Stimulated activated CD4-positive, alpha-beta T cell treated with anti-CD3 and anti-CD28 coated beads, Interleukin-4, amount 100 ng/mL, for 1 hour (primary cell): Measurements from ENCODE around the gene DIAPH1.

Experiments used
- DNase-seq: peaks from one replicate; pipeline ENCODE4 v3.0.0-alpha.2; 2020

The DIAPH1 gene

DNA sequence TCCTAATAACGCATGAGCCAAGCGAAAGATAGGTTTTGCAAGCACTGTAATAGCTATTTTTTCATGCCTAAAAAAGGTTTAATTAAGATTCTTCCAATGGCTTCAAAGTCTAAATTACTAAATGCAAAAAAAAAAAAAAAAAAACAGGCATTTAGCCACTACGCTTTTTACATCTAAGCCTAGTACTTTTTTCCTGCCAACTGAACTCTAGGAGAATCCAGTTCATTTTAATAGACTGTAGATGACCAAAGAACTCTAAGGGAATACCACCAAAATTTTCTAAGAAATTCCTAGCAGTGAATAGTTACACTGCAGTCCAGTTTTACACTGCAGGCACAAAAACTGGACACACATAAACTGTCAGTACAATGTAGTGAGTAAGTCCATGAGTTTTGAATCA is 9.8 kb downstream of the DIAPH1 start:
- DNase-seq, result no peak

GRCh38 chr5:141608557-141608956 is 10.2 kb downstream of the DIAPH1 start:
- DNase-seq, result no peak

- DNase-seq, result no peak
These were observed 10.8 kb downstream of the DIAPH1 start for GRCh38 chr5:141608046-141608445.

DNA sequence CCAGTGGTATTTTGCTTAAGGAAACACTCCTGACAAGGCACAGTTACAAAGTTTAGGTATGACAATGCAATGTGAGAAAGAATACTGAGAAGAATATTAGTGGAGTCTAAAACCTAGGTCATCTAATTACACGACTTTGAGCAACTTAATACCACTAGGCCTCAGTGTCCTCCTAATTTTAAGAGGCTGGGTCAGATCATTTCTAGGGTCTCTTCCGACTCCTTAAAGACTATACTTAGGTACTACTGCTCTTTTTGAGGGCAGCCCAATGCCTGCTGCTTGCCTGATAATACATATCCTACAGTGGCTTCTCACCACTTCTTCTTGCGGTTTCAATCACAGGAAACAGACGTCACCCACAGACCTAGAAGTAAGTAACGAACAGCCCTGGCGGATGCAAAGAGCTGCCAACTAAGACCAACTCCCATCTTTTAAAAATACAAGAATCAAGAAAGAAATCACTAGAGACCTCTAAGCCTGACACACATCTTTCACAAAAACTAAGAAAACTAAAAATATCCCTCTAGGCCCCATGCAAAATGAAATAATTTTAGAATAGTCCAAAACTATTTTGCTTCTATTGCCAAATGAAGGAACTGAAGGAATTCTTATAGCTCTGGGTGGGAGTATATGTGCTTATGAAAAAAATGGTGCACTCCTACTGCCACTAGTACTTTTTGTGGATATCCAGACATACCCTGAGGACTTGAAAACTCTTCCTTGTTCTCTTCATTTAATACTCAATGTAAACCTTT is 13.1 kb downstream of the DIAPH1 start:
- DNase-seq, result peak; percentile 45

DNA sequence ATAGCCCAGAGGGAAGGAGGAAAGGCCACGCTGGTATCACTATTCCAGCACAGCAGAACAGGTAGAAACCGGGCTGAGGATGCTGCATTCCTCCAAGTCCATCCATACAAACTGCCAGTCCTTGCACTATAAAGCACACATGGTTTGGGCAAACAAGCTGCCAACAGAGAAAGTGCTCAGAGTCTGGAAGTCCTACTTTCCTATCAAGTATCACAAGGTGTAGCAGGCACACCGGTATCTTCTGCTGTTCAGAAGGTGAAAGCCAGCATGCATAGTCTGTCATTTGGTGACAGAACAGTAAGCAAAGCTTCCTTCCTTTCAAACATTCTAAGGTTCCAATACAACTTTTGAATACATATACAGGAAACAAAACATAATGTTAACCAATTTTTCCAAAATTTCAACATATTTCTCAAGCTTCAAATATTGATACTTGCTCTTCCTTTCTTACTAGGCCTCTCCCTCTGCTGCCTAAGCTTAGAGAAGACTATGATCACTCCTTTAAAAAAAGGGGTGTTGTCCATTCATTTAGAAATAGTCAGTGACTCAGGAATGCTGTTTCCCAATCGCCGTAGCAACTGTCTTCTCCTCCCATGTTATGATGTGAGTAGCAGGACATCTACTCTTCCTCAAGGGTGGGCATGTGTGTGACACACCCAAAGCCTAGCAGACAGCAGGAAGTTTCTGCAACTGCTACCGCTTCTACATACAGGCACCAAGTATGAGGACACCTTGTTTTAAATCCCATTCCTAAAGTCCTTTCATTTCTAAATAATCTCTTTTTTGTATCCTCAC is 14.7 kb downstream of the DIAPH1 start:
- DNase-seq, result no peak

DNA sequence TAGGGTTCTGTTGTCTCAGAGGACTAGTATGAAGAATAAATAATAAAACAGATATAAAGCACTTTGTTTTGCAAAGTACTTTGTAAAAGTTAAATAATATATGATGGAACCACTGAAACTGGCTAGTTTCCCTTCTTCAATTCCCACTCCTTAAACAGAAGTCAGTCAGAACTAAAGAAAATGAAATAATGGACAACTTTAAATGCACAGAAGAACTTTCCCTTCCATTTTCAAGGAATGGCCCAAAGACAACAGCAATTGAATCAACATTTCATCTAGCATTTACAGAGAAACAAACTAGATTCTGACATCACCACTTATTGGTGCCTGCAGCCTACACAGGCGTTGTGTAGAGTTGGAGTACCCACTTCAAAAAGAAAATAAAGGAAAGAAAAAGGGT is 16.2 kb downstream of the DIAPH1 start:
- no peak for DNase-seq

GRCh38 chr5:141598391-141599345 is 20.1 kb downstream of the DIAPH1 start:
- DNase-seq, result no peak

- no peak for DNase-seq
These were observed 21.0 kb downstream of the DIAPH1 start for GRCh38 chr5:141597814-141598213.

GRCh38 chr5:141597394-141597793 is 21.4 kb downstream of the DIAPH1 start:
- DNase-seq, result no peak

- DNase-seq, result no peak
These were observed 21.9 kb downstream of the DIAPH1 start for GRCh38 chr5:141596867-141597266.

DNA sequence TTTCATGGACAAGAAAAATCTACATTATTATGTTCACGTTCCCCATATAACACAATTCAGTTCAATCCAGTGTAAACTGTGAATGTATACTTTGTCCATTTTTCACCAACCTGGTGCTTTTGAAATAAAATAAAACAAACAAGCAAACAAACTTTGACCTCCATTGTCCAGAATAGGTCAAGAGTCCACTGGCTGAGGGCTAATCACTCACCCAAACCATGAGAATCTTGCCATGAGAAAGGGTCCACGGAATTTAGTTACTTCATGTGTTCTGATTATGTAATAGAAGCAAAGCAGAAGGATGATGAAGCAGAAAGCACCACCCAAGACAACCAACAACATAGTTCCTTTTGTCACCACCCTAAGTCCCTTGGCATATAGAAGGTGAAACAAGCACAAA is 28.7 kb downstream of the DIAPH1 start:
- no peak for DNase-seq

GRCh38 chr5:141586246-141586645 is 32.6 kb downstream of the DIAPH1 start:
- no peak for DNase-seq

- DNase-seq, result no peak
These were observed 33.2 kb downstream of the DIAPH1 start for GRCh38 chr5:141585594-141585993.

GRCh38 chr5:141574122-141574510 is 44.7 kb downstream of the DIAPH1 start:
- DNase-seq, result no peak

DNA sequence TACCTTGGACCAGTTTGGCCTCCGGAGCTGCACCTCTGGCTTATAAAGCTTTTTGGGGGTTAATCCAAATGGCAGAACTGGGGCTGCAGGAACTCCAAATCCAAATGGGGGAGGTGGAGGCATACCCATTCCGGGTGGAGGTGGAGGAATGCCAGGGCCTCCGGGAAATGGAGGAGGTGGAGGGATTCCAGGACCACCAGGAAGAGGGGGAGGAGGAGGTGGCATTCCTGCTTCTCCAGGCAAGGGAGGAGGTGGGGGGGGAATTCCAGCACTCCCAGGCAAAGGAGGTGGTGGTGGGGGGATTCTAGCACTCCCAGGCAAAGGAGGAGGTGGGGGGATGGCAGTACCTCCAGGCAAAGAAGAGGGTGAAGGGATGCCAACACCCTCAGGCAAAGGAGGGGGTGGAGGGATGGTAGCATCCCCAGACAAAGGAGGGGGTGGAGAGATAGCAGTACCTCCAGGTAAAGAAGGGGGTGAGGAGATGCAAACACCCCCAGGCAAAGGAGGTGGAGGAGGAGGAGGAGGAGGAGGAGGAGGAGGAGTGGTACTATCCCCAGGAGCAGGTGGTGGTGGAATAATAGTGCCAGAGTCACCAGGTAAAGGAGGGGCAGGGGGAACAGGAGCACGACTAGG is 45.2 kb downstream of the DIAPH1 start:
- DNase-seq, result no peak

DNA sequence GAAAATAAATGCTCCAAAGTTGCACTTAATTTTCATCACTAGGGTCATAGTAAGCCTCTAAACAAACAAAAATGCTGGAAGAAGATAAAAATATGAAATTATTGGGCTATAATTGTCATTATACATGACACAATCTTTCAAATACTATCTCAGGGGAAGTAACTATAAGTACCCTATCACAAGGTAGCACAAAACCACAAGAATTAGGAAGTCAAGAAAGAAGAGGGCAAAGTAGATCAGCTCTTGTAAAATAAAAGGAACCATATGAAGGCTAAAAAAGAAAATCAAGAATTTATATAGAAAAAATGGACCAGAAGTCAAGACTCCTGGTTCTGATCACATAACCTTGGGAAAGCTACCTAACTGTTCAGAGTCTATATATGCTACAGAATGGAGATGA is 48.1 kb downstream of the DIAPH1 start:
- DNase-seq, result no peak

DNA sequence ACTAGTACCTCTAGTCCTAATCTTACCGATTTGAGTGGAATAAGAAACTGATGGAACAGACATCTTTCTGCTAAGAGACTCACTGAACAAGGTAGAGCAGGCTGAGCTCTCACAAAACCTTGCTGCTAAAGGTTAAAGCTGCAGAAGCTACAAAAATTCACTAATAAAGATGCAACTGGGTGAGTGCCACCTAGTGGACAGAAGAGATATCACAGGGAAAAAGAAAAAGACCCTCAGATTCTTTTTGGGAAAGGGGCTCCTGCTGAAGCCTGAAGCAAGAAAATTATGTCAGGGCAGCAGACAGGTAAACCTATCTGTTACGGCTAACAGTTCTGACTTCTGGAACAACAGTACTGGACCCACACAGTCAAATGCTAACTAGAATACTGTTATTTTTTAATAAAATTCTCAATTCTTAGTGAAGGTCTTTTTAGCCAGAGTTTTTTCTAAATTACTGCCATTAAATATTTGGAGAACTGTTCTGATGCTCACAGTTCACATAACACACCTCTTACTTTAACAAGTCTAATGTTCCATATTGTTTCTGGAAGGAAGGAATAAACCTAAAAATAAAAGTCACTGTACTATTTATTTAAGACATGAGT is 51.2 kb downstream of the DIAPH1 start:
- no peak for DNase-seq

GRCh38 chr5:141565826-141566570 is 52.8 kb downstream of the DIAPH1 start:
- DNase-seq, result no peak

DNA sequence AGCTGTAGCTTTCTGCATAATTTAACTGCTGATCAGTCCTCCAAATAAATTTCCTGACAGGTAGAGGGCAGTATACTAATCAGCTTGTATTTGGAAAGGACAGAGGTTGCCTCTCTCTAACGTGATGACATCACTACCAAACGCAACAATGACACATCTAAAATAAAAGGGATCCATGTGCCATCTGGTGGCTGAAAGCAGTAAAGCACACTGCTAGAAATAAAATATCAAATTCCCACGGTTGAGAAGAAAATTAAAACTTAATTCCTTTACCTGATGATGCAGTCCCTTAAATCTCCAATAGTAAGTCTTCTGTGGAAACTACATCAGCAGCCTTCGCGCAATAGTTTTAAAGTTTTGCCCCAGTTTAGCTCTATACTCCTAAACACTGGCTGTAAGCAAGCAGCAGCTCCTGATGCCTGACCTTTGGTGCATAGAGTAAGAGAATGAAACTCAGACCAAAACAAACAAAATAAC is 54.5 kb downstream of the DIAPH1 start:
- DNase-seq, result peak; percentile 47

DNA sequence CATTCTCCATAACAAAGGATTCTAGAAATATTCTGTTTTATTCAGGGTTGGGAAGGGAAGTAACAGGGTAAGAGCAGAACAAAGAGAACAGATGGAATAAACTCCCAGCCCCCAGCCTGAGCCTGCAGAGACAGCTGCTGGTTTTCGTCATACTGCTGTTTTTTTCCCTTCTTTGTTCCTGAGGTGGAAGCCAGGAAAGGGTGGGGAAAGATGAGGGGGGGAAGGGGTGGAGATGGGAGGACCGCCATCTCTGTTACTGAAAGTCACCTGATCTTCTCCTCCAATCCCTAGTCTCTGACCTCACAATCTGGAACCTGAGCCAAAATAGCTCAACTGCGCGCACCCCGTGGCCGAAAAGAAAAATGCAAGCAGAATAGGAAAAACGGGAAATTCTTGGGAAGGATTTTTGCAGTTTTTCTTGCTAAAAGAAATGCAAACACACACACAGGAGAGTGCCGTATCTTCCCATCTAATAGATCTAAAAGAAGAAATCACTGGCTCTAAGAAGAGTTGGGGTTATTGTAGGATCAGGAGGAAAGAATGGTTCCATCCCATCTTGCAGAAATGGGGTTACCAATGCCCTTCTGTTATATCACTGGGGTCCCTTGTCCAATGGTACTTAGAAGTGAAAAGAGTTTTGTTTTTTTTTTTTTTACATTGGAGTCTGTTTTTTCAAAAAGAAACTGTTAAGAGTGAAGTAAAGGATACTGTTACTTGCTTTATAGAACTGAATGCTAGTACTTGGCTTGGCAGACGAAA is 57.9 kb downstream of the DIAPH1 start:
- no peak for DNase-seq

GRCh38 chr5:141560151-141560550 is 58.6 kb downstream of the DIAPH1 start:
- DNase-seq, result no peak
